HG03159 (cell line): Measurements from ENCODE around the gene EXOC6.

Experiments
- ATAC-seq: cut with Tn5 transposase; IDR thresholded peaks from one replicate; pipeline ENCODE4 v1.9.1; 2021; ENCODE audit warnings: mild to moderate bottlenecking, moderate library complexity; ENCODE audit not compliant: unreplicated experiment

Gene EXOC6

GRCh38 chr10:92848441-92849233 is at the start of gene EXOC6:
Gene EXOC6, plus strand, starts transcription at chr10:92848520. Its CDS starts 14 bp downstream, at chr10:92848534.
- ATAC-seq = peak; percentile 82

GRCh38 chr10:92799568-92799967 is 48.8 kb upstream of the EXOC6 start:
- no peak for ATAC-seq

GRCh38 chr10:92800134-92800733 is 48.1 kb upstream of the EXOC6 start:
- ATAC-seq = no peak

GRCh38 chr10:92801978-92802872 is 46.1 kb upstream of the EXOC6 start:
- no peak for ATAC-seq

- no peak for ATAC-seq
These were observed 38.5 kb upstream of the EXOC6 start for GRCh38 chr10:92809840-92810239.

- no peak for ATAC-seq
These were observed 37.3 kb upstream of the EXOC6 start for GRCh38 chr10:92810934-92811532.

- ATAC-seq = no peak
These were observed 36.3 kb upstream of the EXOC6 start for GRCh38 chr10:92811986-92812385.

GRCh38 chr10:92813979-92814378 is 34.3 kb upstream of the EXOC6 start:
- ATAC-seq = no peak

- ATAC-seq = no peak
These were observed 33.5 kb upstream of the EXOC6 start for GRCh38 chr10:92814790-92815189.

GRCh38 chr10:92816091-92816531 is 32.2 kb upstream of the EXOC6 start:
- ATAC-seq = no peak

- ATAC-seq = no peak
These were observed 26.2 kb upstream of the EXOC6 start for GRCh38 chr10:92822060-92822634.

- no peak for ATAC-seq
These were observed 25.4 kb upstream of the EXOC6 start for GRCh38 chr10:92822964-92823363.

- no peak for ATAC-seq
These were observed 22.3 kb upstream of the EXOC6 start for GRCh38 chr10:92826061-92826460.

GRCh38 chr10:92826504-92826903 is 21.8 kb upstream of the EXOC6 start:
- ATAC-seq = no peak

GRCh38 chr10:92829042-92829785 is 19.1 kb upstream of the EXOC6 start:
- ATAC-seq = no peak

- ATAC-seq = no peak
These were observed 18.4 kb upstream of the EXOC6 start for GRCh38 chr10:92829786-92830377.

- no peak for ATAC-seq
These were observed 17.6 kb upstream of the EXOC6 start for GRCh38 chr10:92830478-92831389.

GRCh38 chr10:92832121-92832520 is 16.2 kb upstream of the EXOC6 start:
- no peak for ATAC-seq
